GM23338 (cell line): ENCODE results near the gene SORBS2. TPM values are rescaled to one million over a fixed set of nuclear protein-coding genes. Genes with fewer than 3 reads are reported as not detected.

Experiments
- ATAC-seq: fragments of 200-7000 bp; cut with Tn5 transposase; 3 replicates; pipeline ENCODE4 v1.9.1; 2020
- DNase-seq: peaks from one replicate; pipeline ENCODE4 v3.0.0-alpha.2; 2015; ENCODE audit warnings: low spot score
- H2AFZ ChIP-seq: fragments of 200-600 bp; sonication (generic); 2 replicates; pipeline ENCODE4 v1.8.0; 2016; ENCODE audit warnings: antibody characterized with exemption, mild to moderate bottlenecking, moderate library complexity
- H3F3A ChIP-seq: fragments of 200-600 bp; sonication (generic); replicated peaks from 2 replicates; pipeline ENCODE4 v1.8.0; 2017; ENCODE audit warnings: antibody characterized with exemption, mixed run types, low read depth
- H3K27ac ChIP-seq: fragments of 200-600 bp; sonication (generic); 2 replicates; pipeline ENCODE4 v1.6.1; 2016; ENCODE audit warnings: low read depth
- H3K27me3 ChIP-seq: fragments of 200-600 bp; sonication (generic); 2 replicates; pipeline ENCODE4 v1.8.0; 2016; ENCODE audit warnings: mild to moderate bottlenecking, mixed run types, moderate library complexity; ENCODE audit not compliant: insufficient read depth
- H3K36me3 ChIP-seq: fragments of 200-600 bp; sonication (generic); 2 replicates; pipeline ENCODE4 v1.8.0; 2016; ENCODE audit warnings: mild to moderate bottlenecking; ENCODE audit not compliant: insufficient read depth
- H3K4me1 ChIP-seq: fragments of 200-600 bp; sonication (generic); 2 replicates; pipeline ENCODE4 v1.8.0; 2016; ENCODE audit warnings: mild to moderate bottlenecking, moderate library complexity; ENCODE audit not compliant: insufficient read depth
- H3K4me2 ChIP-seq: fragments of 200-600 bp; sonication (generic); 2 replicates; pipeline ENCODE4 v1.7.1; 2017; ENCODE audit warnings: mixed run types
- H3K4me3 ChIP-seq: fragments of 200-600 bp; sonication (generic); 2 replicates; pipeline ENCODE4 v1.6.1; 2016; ENCODE audit warnings: mixed run types
- H3K79me2 ChIP-seq: fragments of 200-600 bp; sonication (generic); replicated peaks from 2 replicates; pipeline ENCODE4 v1.8.0; 2017; ENCODE audit warnings: mild to moderate bottlenecking; ENCODE audit not compliant: insufficient read depth
- H3K9me2 ChIP-seq: fragments of 200-600 bp; sonication (generic); 2 replicates; pipeline ENCODE4 v1.8.0; 2017; ENCODE audit not compliant: insufficient read depth
- H4K20me1 ChIP-seq: fragments of 200-600 bp; sonication (generic); replicated peaks from 2 replicates; pipeline ENCODE4 v1.8.0; 2017; ENCODE audit warnings: mild to moderate bottlenecking; ENCODE audit not compliant: insufficient read depth
- H3K27ac Mint-ChIP-seq: 2 replicates; pipeline ENCODE4 v1.8.0; 2020; ENCODE audit warnings: inconsistent platforms, mild to moderate bottlenecking, moderate library complexity, mixed read lengths
- H3K27me3 Mint-ChIP-seq: 3 replicates; pipeline ENCODE4 v1.8.0; 2022; ENCODE audit warnings: low read depth, mild to moderate bottlenecking, moderate library complexity, mixed read lengths, inconsistent platforms; ENCODE audit not compliant: insufficient read depth, poor library complexity
- H3K36me3 Mint-ChIP-seq: 3 replicates; pipeline ENCODE4 v1.8.0; 2021; ENCODE audit warnings: low read depth, mild to moderate bottlenecking, inconsistent platforms, moderate library complexity, mixed read lengths
- H3K4me1 Mint-ChIP-seq: 3 replicates; pipeline ENCODE4 v1.8.0; 2020; ENCODE audit warnings: mild to moderate bottlenecking, inconsistent platforms, mixed read lengths
- H3K4me3 Mint-ChIP-seq: 3 replicates; pipeline ENCODE4 v1.8.0; 2021; ENCODE audit warnings: moderate library complexity, mild to moderate bottlenecking, inconsistent platforms, mixed read lengths
- H3K9me3 Mint-ChIP-seq: 3 replicates; pipeline ENCODE4 v1.8.0; 2020; ENCODE audit warnings: moderate library complexity, mild to moderate bottlenecking, inconsistent platforms, mixed read lengths
- CREB1 ChIP-seq: fragments of 250-450 bp; sonication (Bioruptor Pico); IDR thresholded peaks from 2 replicates; pipeline ENCODE4 v1.5.0; 2020; ENCODE audit warnings: low read depth, mild to moderate bottlenecking, moderate library complexity
- EZH2 ChIP-seq: fragments of 200-600 bp; sonication (generic); IDR thresholded peaks from one replicate; pipeline ENCODE4 v1.8.0; 2017; ENCODE audit warnings: antibody characterized with exemption, mild to moderate bottlenecking, low read depth; ENCODE audit not compliant: unreplicated experiment
- EZH2phosphoT487 ChIP-seq: fragments of 200-600 bp; sonication (generic); IDR thresholded peaks from one replicate; pipeline ENCODE4 v1.8.1; 2018; ENCODE audit warnings: antibody characterized with exemption; ENCODE audit not compliant: unreplicated experiment
- JUNB ChIP-seq: IDR thresholded peaks from one replicate; pipeline ENCODE4 v1.6.1; 2016; ENCODE audit warnings: antibody characterized with exemption; ENCODE audit not compliant: unreplicated experiment
- NANOG ChIP-seq: IDR thresholded peaks from 2 replicates; pipeline ENCODE4 v1.6.1; 2016; ENCODE audit warnings: antibody characterized with exemption, borderline replicate concordance
- POLR2AphosphoS5 ChIP-seq: IDR thresholded peaks from 2 replicates; pipeline ENCODE4 v1.6.1; 2016; ENCODE audit warnings: antibody characterized with exemption, low read depth
- STAT1 ChIP-seq: IDR thresholded peaks from one replicate; pipeline ENCODE4 v1.6.1; 2016; ENCODE audit warnings: antibody characterized with exemption; ENCODE audit not compliant: unreplicated experiment
- ZNF114 ChIP-seq: fragments of 250-450 bp; sonication (Bioruptor Pico); IDR thresholded peaks from 2 replicates; pipeline ENCODE4 v1.5.0; 2020; ENCODE audit warnings: mild to moderate bottlenecking, moderate library complexity
- ZNF331 ChIP-seq: fragments of 250-450 bp; sonication (Bioruptor Pico); IDR thresholded peaks from 2 replicates; pipeline ENCODE4 v1.5.0; 2020; ENCODE audit warnings: low read depth, mild to moderate bottlenecking, moderate library complexity
- polyA plus RNA-seq: library from polyadenylated mRNA; unstranded; fragments of >200 nt; fragmentation: Nextera tagmentation; extraction: Ambion mirVana; gene quantifications from 2 replicates; pipeline ENCODE4 v1.2.1, GENCODE V29; 2016
- total RNA-seq: library from RNA; depleted of rRNA; stranded (reverse); fragments of >200 nt; shearing (Covaris generic); gene quantifications from 2 replicates; pipeline ENCODE4 v1.2.3, GENCODE V29; 2014
- TF ChIP-seq, protein P1 (sequence below), 2 experiments: fragments of 200-600 bp in 1 of 2; sonication (generic) in 1 of 2; conservative IDR thresholded peaks; 2 replicates each; pipeline versions ENCODE4 v1.5.1 to v1.6.1; 2016 to 2017; ENCODE audit warnings: antibody characterized with exemption in 2 of 2, low read depth in 2 of 2, mild to moderate bottlenecking in 2 of 2, moderate library complexity in 1 of 2
- TF ChIP-seq, protein P2 (sequence below): IDR thresholded peaks from 2 replicates; pipeline ENCODE4 v1.6.1; 2016; ENCODE audit warnings: antibody characterized with exemption
- TF ChIP-seq, protein P3 (sequence below): fragments of 250-450 bp; sonication (Bioruptor Pico); IDR thresholded peaks from 2 replicates; pipeline ENCODE4 v1.5.0; 2020; ENCODE audit warnings: mild to moderate bottlenecking, moderate library complexity
- TF ChIP-seq, protein P4 (sequence below): IDR thresholded peaks from one replicate; pipeline ENCODE4 v1.6.1; 2018; ENCODE audit warnings: antibody characterized with exemption; ENCODE audit not compliant: unreplicated experiment

The SORBS2 gene
- total and polyA plus RNA-seq, 2 experiments from 2014 or later = 17.8 to 27.6 TPM

DNA sequence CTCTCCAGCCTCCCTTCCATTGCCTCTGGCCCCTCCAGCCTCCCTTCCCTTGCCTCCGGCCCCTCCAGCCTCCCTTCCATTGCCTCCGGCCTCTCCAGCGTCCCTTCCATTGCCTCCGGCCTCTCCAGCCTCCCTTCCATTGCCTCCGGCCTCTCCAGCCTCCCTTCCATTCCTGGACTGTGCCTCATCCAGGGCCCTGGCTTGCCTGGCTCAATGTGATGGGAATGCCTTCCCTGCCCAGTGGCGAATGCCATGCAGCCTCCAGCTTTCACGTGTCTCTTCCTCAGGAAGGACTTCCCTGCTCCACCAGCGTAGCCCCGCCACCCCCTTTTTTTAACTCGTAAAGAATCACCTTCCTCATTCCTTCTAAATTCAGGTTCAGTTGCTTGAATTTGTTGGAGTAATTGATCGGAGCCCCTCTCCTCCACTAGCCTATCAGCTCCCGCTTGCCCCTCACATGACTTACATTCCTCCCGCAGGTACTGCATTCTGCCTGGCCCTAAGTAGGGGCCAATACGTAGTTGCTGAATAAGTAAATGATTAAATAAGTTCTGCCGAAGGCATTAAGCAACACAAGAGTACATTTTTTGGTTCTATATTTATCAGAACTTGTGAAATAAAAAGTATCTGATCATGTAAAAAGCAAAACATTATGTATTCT, 30.3 kb downstream of the SORBS2 start:
- Histone ChIP-seq H4K20me1 (no peaks in the 10 kb centered on the region), H3K9me2 (0 out of 2 replicates have a peak, but pooled peaks cover 3% of the 10 kb centered on the region), H3F3A (no peaks in the 10 kb centered on the region), H3K4me3 (no peak overlapping the region), H3K4me1 (peaks cover 8% of the 10 kb centered on the region; the same call in 1 of the 2 replicates), H2AFZ (no peak overlapping the region), H3K27me3 (no peaks in the 10 kb centered on the region), H3K27ac (no peak overlapping the region), H3K79me2 (no peaks in the 10 kb centered on the region), H3K36me3 (no peaks in the 10 kb centered on the region), H3K4me2 (no peak overlapping the region)
- Mint-ChIP-seq H3K27me3 (peaks cover 1% of the 10 kb centered on the region), H3K9me3 (no peaks in the 10 kb centered on the region), H3K27ac (peak overlapping the region; percentile 47; the same call in 1 of the 2 replicates), H3K4me3 (no peak overlapping the region; the same call in 2 of the 3 replicates), H3K36me3 (no peaks in the 10 kb centered on the region), H3K4me1 (peaks cover 20% of the 10 kb centered on the region)
- ATAC-seq (no peak), DNase-seq (no peak)
- TF ChIP-seq, protein P1, sequence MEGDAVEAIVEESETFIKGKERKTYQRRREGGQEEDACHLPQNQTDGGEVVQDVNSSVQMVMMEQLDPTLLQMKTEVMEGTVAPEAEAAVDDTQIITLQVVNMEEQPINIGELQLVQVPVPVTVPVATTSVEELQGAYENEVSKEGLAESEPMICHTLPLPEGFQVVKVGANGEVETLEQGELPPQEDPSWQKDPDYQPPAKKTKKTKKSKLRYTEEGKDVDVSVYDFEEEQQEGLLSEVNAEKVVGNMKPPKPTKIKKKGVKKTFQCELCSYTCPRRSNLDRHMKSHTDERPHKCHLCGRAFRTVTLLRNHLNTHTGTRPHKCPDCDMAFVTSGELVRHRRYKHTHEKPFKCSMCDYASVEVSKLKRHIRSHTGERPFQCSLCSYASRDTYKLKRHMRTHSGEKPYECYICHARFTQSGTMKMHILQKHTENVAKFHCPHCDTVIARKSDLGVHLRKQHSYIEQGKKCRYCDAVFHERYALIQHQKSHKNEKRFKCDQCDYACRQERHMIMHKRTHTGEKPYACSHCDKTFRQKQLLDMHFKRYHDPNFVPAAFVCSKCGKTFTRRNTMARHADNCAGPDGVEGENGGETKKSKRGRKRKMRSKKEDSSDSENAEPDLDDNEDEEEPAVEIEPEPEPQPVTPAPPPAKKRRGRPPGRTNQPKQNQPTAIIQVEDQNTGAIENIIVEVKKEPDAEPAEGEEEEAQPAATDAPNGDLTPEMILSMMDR (conservative IDR thresholded peaks at IDR 0.05; ENCODE audit: low read depth in 2 of 2) = no peak
- TF ChIP-seq CREB1 (CRISPR knock-in tag) = no peak
- TF ChIP-seq EZH2phosphoT487 = no peak
- no peak for TF ChIP-seq JUNB
- TF ChIP-seq STAT1 = no peak
- TF ChIP-seq, protein P2, sequence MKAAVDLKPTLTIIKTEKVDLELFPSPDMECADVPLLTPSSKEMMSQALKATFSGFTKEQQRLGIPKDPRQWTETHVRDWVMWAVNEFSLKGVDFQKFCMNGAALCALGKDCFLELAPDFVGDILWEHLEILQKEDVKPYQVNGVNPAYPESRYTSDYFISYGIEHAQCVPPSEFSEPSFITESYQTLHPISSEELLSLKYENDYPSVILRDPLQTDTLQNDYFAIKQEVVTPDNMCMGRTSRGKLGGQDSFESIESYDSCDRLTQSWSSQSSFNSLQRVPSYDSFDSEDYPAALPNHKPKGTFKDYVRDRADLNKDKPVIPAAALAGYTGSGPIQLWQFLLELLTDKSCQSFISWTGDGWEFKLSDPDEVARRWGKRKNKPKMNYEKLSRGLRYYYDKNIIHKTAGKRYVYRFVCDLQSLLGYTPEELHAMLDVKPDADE = no peak
- TF ChIP-seq ZNF331 (CRISPR knock-in tag) = no peak
- TF ChIP-seq, protein P3, sequence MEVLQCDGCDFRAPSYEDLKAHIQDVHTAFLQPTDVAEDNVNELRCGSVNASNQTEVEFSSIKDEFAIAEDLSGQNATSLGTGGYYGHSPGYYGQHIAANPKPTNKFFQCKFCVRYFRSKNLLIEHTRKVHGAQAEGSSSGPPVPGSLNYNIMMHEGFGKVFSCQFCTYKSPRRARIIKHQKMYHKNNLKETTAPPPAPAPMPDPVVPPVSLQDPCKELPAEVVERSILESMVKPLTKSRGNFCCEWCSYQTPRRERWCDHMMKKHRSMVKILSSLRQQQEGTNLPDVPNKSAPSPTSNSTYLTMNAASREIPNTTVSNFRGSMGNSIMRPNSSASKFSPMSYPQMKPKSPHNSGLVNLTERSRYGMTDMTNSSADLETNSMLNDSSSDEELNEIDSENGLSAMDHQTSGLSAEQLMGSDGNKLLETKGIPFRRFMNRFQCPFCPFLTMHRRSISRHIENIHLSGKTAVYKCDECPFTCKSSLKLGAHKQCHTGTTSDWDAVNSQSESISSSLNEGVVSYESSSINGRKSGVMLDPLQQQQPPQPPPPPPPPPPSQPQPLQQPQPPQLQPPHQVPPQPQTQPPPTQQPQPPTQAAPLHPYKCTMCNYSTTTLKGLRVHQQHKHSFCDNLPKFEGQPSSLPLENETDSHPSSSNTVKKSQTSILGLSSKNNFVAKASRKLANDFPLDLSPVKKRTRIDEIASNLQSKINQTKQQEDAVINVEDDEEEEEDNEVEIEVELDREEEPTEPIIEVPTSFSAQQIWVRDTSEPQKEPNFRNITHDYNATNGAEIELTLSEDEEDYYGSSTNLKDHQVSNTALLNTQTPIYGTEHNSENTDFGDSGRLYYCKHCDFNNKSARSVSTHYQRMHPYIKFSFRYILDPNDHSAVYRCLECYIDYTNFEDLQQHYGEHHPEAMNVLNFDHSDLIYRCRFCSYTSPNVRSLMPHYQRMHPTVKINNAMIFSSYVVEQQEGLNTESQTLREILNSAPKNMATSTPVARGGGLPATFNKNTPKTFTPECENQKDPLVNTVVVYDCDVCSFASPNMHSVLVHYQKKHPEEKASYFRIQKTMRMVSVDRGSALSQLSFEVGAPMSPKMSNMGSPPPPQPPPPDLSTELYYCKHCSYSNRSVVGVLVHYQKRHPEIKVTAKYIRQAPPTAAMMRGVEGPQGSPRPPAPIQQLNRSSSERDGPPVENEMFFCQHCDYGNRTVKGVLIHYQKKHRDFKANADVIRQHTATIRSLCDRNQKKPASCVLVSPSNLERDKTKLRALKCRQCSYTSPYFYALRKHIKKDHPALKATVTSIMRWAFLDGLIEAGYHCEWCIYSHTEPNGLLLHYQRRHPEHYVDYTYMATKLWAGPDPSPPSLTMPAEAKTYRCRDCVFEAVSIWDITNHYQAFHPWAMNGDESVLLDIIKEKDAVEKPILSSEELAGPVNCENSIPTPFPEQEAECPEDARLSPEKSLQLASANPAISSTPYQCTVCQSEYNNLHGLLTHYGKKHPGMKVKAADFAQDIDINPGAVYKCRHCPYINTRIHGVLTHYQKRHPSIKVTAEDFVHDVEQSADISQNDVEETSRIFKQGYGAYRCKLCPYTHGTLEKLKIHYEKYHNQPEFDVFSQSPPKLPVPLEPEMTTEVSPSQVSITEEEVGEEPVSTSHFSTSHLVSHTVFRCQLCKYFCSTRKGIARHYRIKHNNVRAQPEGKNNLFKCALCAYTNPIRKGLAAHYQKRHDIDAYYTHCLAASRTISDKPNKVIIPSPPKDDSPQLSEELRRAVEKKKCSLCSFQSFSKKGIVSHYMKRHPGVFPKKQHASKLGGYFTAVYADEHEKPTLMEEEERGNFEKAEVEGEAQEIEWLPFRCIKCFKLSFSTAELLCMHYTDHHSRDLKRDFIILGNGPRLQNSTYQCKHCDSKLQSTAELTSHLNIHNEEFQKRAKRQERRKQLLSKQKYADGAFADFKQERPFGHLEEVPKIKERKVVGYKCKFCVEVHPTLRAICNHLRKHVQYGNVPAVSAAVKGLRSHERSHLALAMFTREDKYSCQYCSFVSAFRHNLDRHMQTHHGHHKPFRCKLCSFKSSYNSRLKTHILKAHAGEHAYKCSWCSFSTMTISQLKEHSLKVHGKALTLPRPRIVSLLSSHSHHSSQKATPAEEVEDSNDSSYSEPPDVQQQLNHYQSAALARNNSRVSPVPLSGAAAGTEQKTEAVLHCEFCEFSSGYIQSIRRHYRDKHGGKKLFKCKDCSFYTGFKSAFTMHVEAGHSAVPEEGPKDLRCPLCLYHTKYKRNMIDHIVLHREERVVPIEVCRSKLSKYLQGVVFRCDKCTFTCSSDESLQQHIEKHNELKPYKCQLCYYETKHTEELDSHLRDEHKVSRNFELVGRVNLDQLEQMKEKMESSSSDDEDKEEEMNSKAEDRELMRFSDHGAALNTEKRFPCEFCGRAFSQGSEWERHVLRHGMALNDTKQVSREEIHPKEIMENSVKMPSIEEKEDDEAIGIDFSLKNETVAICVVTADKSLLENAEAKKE = no peak
- TF ChIP-seq, protein P4, sequence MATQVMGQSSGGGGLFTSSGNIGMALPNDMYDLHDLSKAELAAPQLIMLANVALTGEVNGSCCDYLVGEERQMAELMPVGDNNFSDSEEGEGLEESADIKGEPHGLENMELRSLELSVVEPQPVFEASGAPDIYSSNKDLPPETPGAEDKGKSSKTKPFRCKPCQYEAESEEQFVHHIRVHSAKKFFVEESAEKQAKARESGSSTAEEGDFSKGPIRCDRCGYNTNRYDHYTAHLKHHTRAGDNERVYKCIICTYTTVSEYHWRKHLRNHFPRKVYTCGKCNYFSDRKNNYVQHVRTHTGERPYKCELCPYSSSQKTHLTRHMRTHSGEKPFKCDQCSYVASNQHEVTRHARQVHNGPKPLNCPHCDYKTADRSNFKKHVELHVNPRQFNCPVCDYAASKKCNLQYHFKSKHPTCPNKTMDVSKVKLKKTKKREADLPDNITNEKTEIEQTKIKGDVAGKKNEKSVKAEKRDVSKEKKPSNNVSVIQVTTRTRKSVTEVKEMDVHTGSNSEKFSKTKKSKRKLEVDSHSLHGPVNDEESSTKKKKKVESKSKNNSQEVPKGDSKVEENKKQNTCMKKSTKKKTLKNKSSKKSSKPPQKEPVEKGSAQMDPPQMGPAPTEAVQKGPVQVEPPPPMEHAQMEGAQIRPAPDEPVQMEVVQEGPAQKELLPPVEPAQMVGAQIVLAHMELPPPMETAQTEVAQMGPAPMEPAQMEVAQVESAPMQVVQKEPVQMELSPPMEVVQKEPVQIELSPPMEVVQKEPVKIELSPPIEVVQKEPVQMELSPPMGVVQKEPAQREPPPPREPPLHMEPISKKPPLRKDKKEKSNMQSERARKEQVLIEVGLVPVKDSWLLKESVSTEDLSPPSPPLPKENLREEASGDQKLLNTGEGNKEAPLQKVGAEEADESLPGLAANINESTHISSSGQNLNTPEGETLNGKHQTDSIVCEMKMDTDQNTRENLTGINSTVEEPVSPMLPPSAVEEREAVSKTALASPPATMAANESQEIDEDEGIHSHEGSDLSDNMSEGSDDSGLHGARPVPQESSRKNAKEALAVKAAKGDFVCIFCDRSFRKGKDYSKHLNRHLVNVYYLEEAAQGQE = no peak
- no peak for TF ChIP-seq ZNF114 (CRISPR knock-in tag)
- TF ChIP-seq NANOG = no peak
- no peak for TF ChIP-seq EZH2
- no peak for TF ChIP-seq POLR2AphosphoS5
